Pancreas (tissue), 10 donors: ENCODE measurements around the gene PRKAB2. TPM values are rescaled to one million over a fixed set of nuclear protein-coding genes. Genes with fewer than 3 reads are reported as not detected.

Source experiments
- ATAC-seq, 4 donors: fragments of 200-7000 bp; cut with Tn5 transposase; one replicate each; pipeline versions ENCODE4 v1.8.0 to v1.9.1; 2020; ENCODE audit warnings: mild to moderate bottlenecking in 4 of 4, moderate library complexity in 4 of 4
- DNase-seq, 6 donors: peaks; one replicate each; pipeline ENCODE4 v3.0.0-alpha.2; 2020
- FAIRE-seq: peaks from 2 replicates; lab custom pipeline; 2012; peaks lifted over from hg19 to GRCh38; lab: Jason Lieb, UNC
- H3K27ac ChIP-seq, 4 donors: fragments of 200-600 bp; sonication (generic); 1 replicate in 3 of 4; 2 replicates in 1 of 4; pipeline versions ENCODE4 v1.5.0 to v1.8.0; 2020
- H3K27me3 ChIP-seq, 4 donors: fragments of 200-600 bp; one replicate each; pipeline ENCODE4 v1.8.0; 2021
- H3K36me3 ChIP-seq, 3 donors: fragments of 200-600 bp; sonication (generic) in 1 of 3; one replicate each; pipeline versions ENCODE4 v1.5.0 to v1.8.0; 2020 to 2021
- H3K4me1 ChIP-seq, 3 donors: fragments of 200-600 bp; one replicate each; pipeline ENCODE4 v1.8.0; 2021
- H3K4me3 ChIP-seq, 4 donors: fragments of 200-600 bp; sonication (generic) in 2 of 4; one replicate each; pipeline versions ENCODE4 v1.5.0 to v1.8.0; 2020 to 2021
- H3K9me3 ChIP-seq, 4 donors: fragments of 200-600 bp; one replicate each; pipeline ENCODE4 v1.8.0; 2021
- CTCF ChIP-seq, 4 donors: fragments of 200-600 bp; sonication (generic) in 3 of 4; IDR thresholded peaks; one replicate each; pipeline versions ENCODE4 v1.5.0 to v1.8.0; 2021; ENCODE audit warnings: antibody characterized with exemption in 4 of 4
- WGBS, 2 donors: extraction: QIAGEN DNeasy Blood & Tissue Kit; methylation state at CpG; one replicate each; pipeline ENCODE4 v1.1.7; 2013; 5-methylcytosine and 5-hydroxymethylcytosine counted together
- intact Hi-C, 3 donors: fragments of 100-400 bp; cut with DNase I; formaldehyde crosslinking; loops; one replicate each; pipeline versions ENCODE4 v1.11.1 to v1.14.2; 2022
- polyA plus RNA-seq, 2 donors: library from polyadenylated mRNA; stranded (reverse); fragments of 200-250 nt; gene quantifications; one replicate each; pipeline ENCODE4 v1.2.3, GENCODE V29; 2013
- total RNA-seq, 6 donors: library from RNA; stranded (reverse); fragmentation: NEBNext Ultra II Directional in 4 of 6; extraction: Animal tissue kit (Norgen Biotek cat#: 25700) in 4 of 6; gene quantifications; one replicate each; pipeline versions ENCODE4 v1.2.1 to v1.2.4, GENCODE V29; 2021 to 2023
- donor health status: healthy with polysubstance abuse.
- donor health status: DM: no; HTN: no; CAD: no; lungs with moderate emphysema.
- donor health status: DM: no; HTN: no; CAD: no.
- donor health status: control.
- donor health status: control.
- donor health status: Bipolar disorder and iron deficiency.
- donor health status: DM: yes; HTN: yes; CAD: no.
- donor health status: DM: no; HTN: no; CAD: no.
- donor health status: DM: no; HTN: no; CAD: no.
- donor health status: DM: yes; HTN: yes; CAD: no.

Gene PRKAB2
- total and polyA plus RNA-seq, 8 donors = 6.3 to 15.1 (median 11.7) TPM

GRCh38 chr1:147169840-147170674 lies 2.2 kb downstream of the PRKAB2 start:
- H3K27me3 ChIP-seq = no peaks in the 10 kb centered on the region
- intact Hi-C loops = no loop called here
- peak overlapping the region in 2 of 4 donors; percentile 80 to 87 for H3K4me3 ChIP-seq
- peaks cover 26 to 46% (median 33%) of the 10 kb centered on the region in 3 donors for H3K4me1 ChIP-seq
- peak overlapping the region in 1 of 4 donors; percentile 24 for H3K27ac ChIP-seq
- FAIRE-seq (no peak), ATAC-seq (no peak), DNase-seq (no peak)
- 67 to 80% methylated on average over 6 of the region's 6 CpGs for WGBS, 2 donors
- TF ChIP-seq CTCF (IDR thresholded peaks at IDR 0.05) = no peak
- H3K9me3 ChIP-seq = no peaks in the 10 kb centered on the region
- H3K36me3 ChIP-seq = no peaks in the 10 kb centered on the region

DNA sequence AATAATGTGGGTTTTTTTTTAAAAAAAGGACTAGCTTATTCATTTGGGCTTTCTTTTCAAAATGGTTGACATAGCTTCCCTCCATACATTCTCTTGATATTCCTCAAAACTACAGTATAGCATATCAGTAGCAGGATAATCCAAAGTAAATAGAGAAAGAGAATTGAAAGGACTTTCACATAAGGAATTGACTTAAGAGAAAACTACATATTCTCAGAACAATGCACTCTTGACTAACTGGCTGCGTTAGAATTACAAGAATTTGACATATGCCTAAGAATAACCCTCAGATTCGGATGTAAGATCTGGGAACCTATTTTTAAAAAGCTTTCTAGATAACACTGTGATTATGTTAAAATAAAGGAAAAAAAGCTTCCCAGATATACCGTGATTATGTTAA lies 3.1 kb downstream of the PRKAB2 start:
- H3K36me3 ChIP-seq = no peaks in the 10 kb centered on the region
- H3K4me1 ChIP-seq = peaks cover 26 to 41% (median 30%) of the 10 kb centered on the region in 3 donors
- intact Hi-C loops = no loop called here
- WGBS, 2 donors = 19 to 29% methylated on average over 3 of the region's 3 CpGs
- no peak for DNase-seq
- FAIRE-seq = no peak
- H3K27me3 ChIP-seq = no peaks in the 10 kb centered on the region
- H3K27ac ChIP-seq = peak overlapping the region in 1 of 4 donors; percentile 24
- no peak for ATAC-seq
- H3K9me3 ChIP-seq = no peaks in the 10 kb centered on the region
- TF ChIP-seq CTCF (IDR thresholded peaks at IDR 0.05) = no peak
- H3K4me3 ChIP-seq = no peak overlapping the region

- H3K36me3 ChIP-seq = no peaks in the 10 kb centered on the region
- no peak for TF ChIP-seq CTCF (IDR thresholded peaks at IDR 0.05)
- no peaks in the 10 kb centered on the region for H3K9me3 ChIP-seq
- intact Hi-C loops = no loop called here
- H3K27me3 ChIP-seq = no peaks in the 10 kb centered on the region
- DNase-seq (peak in 4 of 6 donors; percentile 48 to 71 (median 58)), FAIRE-seq (no peak), ATAC-seq (no peak)
- 29 to 32% methylated on average over 2 of the region's 2 CpGs for WGBS, 2 donors
- H3K27ac ChIP-seq = peak overlapping the region in 2 of 4 donors; percentile 10 to 34
- H3K4me1 ChIP-seq = peaks cover 21 to 36% (median 25%) of the 10 kb centered on the region in 3 donors
- H3K4me3 ChIP-seq = no peak overlapping the region
Observed at GRCh38 chr1:147168626-147169058, 3.6 kb downstream of the PRKAB2 start.

DNA sequence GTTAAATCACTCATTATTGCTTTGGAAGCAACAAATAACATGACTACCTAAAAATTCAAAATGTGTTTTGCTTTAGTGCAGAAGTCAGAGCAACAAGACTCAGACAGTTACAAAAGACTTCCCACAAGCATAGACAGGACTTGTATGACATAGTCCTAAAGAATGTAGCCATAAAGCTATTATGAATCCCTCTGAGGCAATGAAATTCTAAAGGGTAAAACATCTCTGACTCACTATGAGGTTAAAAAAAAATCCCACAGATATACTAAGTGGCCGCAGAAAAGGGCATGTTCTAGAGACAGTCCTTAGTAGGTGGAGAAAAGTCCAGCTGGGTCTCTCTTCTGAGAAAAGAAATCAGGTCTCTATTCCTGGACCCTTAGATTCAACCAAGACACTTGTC lies 4.9 kb downstream of the PRKAB2 start:
- Histone ChIP-seq H3K9me3 (no peaks in the 10 kb centered on the region), H3K36me3 (no peaks in the 10 kb centered on the region), H3K27ac (no peak overlapping the region), H3K4me1 (peaks cover 19 to 35% (median 24%) of the 10 kb centered on the region in 3 donors), H3K27me3 (no peaks in the 10 kb centered on the region), H3K4me3 (no peak overlapping the region)
- 96 to 97% methylated on average over 1 of the region's 1 CpG for WGBS, 2 donors
- no peak for ATAC-seq
- DNase-seq = no peak
- intact Hi-C loops = no loop called here
- no peak for TF ChIP-seq CTCF (IDR thresholded peaks at IDR 0.05)
- no peak for FAIRE-seq

- Histone ChIP-seq H3K4me1 (peaks cover 0 to 3% (median 0%) of the 10 kb centered on the region in 3 donors), H3K9me3 (no peaks in the 10 kb centered on the region), H3K27ac (no peak overlapping the region), H3K4me3 (no peak overlapping the region), H3K27me3 (no peaks in the 10 kb centered on the region), H3K36me3 (peaks cover 0 to 29% (median 9%) of the 10 kb centered on the region in 3 donors)
- DNase-seq = no peak
- FAIRE-seq = no peak
- no peak for ATAC-seq
- intact Hi-C loops = no loop called here
- WGBS, 2 donors = 96 to 97% methylated on average over 1 of the region's 1 CpG
- TF ChIP-seq CTCF (IDR thresholded peaks at IDR 0.05) = no peak
Observed at GRCh38 chr1:147163019-147163418, 9.3 kb downstream of the PRKAB2 start.
